ENCODE data around the gene LIPM.

The LIPM gene

DNA sequence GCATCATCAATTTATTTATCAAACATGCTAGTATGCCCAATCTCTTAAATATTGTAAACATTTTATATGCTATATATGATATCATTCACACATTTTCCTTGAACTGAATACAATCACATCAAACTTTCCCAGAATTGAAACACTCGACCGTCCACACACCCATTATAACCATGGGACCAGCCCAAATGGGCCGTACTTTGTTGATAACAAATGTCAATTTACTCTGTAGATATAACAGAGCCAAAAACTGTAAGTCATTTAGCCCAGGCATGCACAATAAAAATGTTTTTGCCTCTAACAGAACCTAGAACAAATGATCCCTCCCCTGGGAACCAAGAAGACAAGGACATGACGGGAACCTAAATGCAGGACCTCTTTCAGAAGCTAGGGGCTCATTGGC, 49.8 kb downstream of the LIPM start:
- TF ChIP-seq, protein P1, sequence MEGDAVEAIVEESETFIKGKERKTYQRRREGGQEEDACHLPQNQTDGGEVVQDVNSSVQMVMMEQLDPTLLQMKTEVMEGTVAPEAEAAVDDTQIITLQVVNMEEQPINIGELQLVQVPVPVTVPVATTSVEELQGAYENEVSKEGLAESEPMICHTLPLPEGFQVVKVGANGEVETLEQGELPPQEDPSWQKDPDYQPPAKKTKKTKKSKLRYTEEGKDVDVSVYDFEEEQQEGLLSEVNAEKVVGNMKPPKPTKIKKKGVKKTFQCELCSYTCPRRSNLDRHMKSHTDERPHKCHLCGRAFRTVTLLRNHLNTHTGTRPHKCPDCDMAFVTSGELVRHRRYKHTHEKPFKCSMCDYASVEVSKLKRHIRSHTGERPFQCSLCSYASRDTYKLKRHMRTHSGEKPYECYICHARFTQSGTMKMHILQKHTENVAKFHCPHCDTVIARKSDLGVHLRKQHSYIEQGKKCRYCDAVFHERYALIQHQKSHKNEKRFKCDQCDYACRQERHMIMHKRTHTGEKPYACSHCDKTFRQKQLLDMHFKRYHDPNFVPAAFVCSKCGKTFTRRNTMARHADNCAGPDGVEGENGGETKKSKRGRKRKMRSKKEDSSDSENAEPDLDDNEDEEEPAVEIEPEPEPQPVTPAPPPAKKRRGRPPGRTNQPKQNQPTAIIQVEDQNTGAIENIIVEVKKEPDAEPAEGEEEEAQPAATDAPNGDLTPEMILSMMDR (IDR thresholded peaks at IDR 0.05; ENCODE audit: low read depth, low read length), result no peak
- DNase-seq, result no peak
- Histone ChIP-seq H3K36me3 (no peaks in the 10 kb centered on the region), H3K9me3 (ENCODE audit: severe bottlenecking) (no peaks in the 10 kb centered on the region), H3K4me3 (ENCODE audit: low read depth, low read length) (no peak overlapping the region), H3K27ac (no peak overlapping the region), H3K27me3 (ENCODE audit: insufficient read depth, low read depth, severe bottlenecking) (no peaks in the 10 kb centered on the region)

DNA sequence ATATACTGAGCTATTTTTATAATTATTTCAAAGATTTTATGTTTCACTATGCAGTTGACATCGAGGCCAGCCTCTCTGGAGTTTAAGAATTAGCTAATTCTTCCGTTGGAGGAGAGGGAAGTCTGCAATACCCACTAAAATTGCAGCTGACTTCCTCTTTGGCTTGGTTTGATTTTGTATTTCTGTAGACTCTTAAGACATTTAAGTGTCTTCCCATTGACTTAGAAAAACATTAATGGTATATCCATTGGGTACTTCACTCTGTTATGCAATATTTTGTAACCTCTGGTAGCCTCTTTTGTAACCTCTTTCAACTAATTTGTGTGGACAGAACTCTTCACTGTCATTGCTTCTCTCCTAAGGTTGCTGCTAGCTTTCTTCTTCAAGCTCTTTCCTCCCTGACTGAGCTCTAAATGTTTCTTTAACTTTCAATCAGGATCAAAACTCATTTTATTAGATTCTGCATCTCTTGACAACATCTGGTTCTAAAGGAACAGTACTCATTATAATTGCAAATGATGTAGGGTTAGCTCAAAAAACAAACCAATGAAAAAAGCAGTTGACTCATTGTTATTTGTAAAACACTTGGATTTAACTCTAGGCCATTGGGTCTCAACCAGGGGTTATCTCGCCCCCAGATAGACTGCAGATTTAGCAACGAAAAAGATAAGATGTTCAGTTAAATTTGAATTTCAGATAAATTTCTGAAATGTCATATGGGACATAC, 50.8 kb downstream of the LIPM start:
- Histone ChIP-seq H3K9me3 (ENCODE audit: severe bottlenecking) (no peaks in the 10 kb centered on the region), H3K36me3 (no peaks in the 10 kb centered on the region), H3K27ac (no peak overlapping the region), H3K4me3 (ENCODE audit: low read depth, low read length) (no peak overlapping the region), H3K27me3 (ENCODE audit: insufficient read depth, low read depth, severe bottlenecking) (no peaks in the 10 kb centered on the region)
- DNase-seq, result no peak
- TF ChIP-seq, protein P1 (IDR thresholded peaks at IDR 0.05; ENCODE audit: low read depth, low read length), result no peak

DNA sequence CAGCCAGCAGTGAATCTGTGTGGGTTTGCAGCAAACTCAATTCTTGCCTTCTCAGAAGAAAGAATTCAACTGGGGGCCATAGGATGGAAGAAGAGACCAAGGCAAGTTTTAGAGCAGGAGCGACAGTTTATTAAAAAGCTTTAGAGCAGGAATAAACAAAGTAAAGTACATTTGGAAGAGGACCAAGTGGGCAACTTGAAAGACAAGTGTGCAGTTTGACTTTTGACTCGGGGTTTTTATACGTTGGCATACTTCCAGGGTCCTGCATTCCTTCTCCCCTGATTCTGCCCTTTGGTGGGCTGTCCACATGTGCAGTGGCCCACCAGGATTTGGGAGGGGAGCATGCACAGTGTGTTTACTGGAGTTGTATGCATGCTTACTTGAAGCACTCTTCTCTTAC, 52.2 kb downstream of the LIPM start:
- Histone ChIP-seq H3K27ac (no peak overlapping the region), H3K4me3 (ENCODE audit: low read depth, low read length) (no peak overlapping the region), H3K9me3 (ENCODE audit: severe bottlenecking) (no peaks in the 10 kb centered on the region), H3K27me3 (ENCODE audit: insufficient read depth, low read depth, severe bottlenecking) (no peaks in the 10 kb centered on the region), H3K36me3 (no peaks in the 10 kb centered on the region)
- DNase-seq, result no peak
- TF ChIP-seq, protein P1 (IDR thresholded peaks at IDR 0.05; ENCODE audit: low read depth, low read length), result no peak

DNA sequence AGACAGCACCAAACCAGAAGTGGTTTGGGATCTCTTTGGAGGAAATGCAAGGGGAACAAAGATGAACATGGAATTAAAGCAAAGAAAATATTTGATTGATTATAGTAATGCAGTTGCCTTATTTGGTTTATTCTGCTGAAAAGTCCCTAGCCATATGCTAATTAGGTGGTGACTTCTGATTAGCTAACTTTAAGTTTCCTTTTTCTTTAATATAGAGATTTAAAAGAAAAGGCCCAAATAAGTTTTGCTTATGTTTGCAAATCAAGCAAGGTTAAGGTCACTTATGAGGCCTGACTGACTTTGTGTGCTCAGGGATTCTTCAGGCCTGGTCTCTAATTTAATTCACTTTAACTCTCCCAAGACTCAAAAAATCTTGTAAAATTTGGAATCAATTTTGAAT, 55.3 kb downstream of the LIPM start:
- Histone ChIP-seq H3K27me3 (ENCODE audit: insufficient read depth, low read depth, severe bottlenecking) (no peaks in the 10 kb centered on the region), H3K9me3 (ENCODE audit: severe bottlenecking) (no peaks in the 10 kb centered on the region), H3K36me3 (no peaks in the 10 kb centered on the region), H3K27ac (no peak overlapping the region), H3K4me3 (ENCODE audit: low read depth, low read length) (no peak overlapping the region)
- TF ChIP-seq, protein P1 (IDR thresholded peaks at IDR 0.05; ENCODE audit: low read depth, low read length), result no peak
- DNase-seq, result no peak

DNA sequence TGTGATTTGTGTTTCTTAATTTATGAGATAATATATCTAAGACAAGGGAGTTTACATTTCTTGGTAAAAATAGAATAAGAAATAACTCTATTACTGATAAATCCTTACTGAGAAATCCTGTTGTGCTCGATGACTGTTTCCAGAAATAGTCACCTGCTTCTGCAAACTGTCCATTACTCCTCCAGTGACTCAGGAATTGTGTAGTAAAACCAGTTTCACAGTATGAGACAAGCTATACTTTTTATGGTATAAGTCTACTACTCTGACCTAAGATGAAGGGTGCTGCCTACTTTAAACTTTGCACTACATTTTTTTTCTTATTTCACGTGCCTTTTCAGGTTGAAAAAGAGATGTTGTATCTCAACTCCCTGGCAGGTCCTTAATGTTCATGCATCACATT, 56.0 kb downstream of the LIPM start:
- Histone ChIP-seq H3K9me3 (ENCODE audit: severe bottlenecking) (no peaks in the 10 kb centered on the region), H3K36me3 (no peaks in the 10 kb centered on the region), H3K27me3 (ENCODE audit: insufficient read depth, low read depth, severe bottlenecking) (no peaks in the 10 kb centered on the region), H3K4me3 (ENCODE audit: low read depth, low read length) (no peak overlapping the region), H3K27ac (no peak overlapping the region)
- TF ChIP-seq, protein P1 (IDR thresholded peaks at IDR 0.05; ENCODE audit: low read depth, low read length), result no peak
- DNase-seq, result no peak

DNA sequence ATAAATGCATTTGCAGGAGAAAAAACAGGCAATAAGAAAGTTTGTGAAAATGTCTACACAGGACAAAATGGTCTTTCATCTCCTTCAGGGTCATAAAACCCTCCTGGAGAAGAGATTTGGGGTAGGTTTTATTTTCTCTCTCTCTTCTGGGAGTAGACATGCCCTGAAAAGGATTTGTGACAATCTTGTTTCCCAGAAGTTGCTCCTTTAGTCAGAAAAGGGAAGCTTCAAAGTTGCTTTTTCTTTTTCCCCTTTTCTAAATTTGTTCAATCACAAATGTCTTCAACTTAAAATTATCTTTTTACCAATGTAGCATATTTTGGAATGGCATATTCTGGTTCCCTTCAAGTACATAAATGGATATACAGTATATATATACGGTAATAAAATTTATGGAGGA, 58.5 kb downstream of the LIPM start:
- Histone ChIP-seq H3K36me3 (no peaks in the 10 kb centered on the region), H3K27ac (no peak overlapping the region), H3K4me3 (ENCODE audit: low read depth, low read length) (no peak overlapping the region), H3K9me3 (ENCODE audit: severe bottlenecking) (no peaks in the 10 kb centered on the region), H3K27me3 (ENCODE audit: insufficient read depth, low read depth, severe bottlenecking) (no peaks in the 10 kb centered on the region)
- DNase-seq, result no peak
- TF ChIP-seq, protein P1 (IDR thresholded peaks at IDR 0.05; ENCODE audit: low read depth, low read length), result no peak
